Lower leg skin (tissue), 4 donors: ENCODE measurements around the gene PBX1. TPM values are rescaled to one million over a fixed set of nuclear protein-coding genes. Genes with fewer than 3 reads are reported as not detected.

ENCODE experiments used
- DNase-seq, 2 donors: peaks; one replicate each; pipeline ENCODE4 v3.0.0-alpha.2; 2019; ENCODE audit warnings: low spot score in 2 of 2
- H3K4me3 ChIP-seq: fragments of 200-600 bp; sonication (generic); 2 replicates; pipeline ENCODE4 v1.5.1; 2017; ENCODE audit warnings: mild to moderate bottlenecking, low read depth; ENCODE audit not compliant: poor library complexity, severe bottlenecking
- POLR2A ChIP-seq, 2 donors: fragments of 450-650 bp; IDR thresholded peaks; one replicate each; pipeline ENCODE4 v1.6.1; 2016 to 2017; ENCODE audit warnings: antibody characterized with exemption in 2 of 2, mild to moderate bottlenecking in 1 of 2, moderate library complexity in 1 of 2
- WGBS, 2 donors: methylation state at CpG; one replicate each; pipeline ENCODE4 v1.1.5; 2018; 5-methylcytosine and 5-hydroxymethylcytosine counted together
- intact Hi-C: fragments of 100-400 bp; cut with DNase I; formaldehyde crosslinking; loops from one replicate; pipeline ENCODE4 v1.15.0; 2023; ENCODE audit warnings: low total_unique reads
- total RNA-seq, 4 donors: library from RNA; depleted of rRNA; stranded (reverse); fragments of >200 nt; gene quantifications; one replicate each; pipeline ENCODE4 v1.1.0, GENCODE V29; 2016
- TF ChIP-seq, protein P1 (sequence below), 3 donors: fragments of 450-650 bp; IDR thresholded peaks; one replicate each; pipeline ENCODE4 v1.5.1; 2016; ENCODE audit warnings: antibody characterized with exemption in 3 of 3, mild to moderate bottlenecking in 3 of 3, moderate library complexity in 2 of 3

Gene PBX1
- total RNA-seq, 4 donors from 2014 or later: 10.0 to 24.1 (median 15.4) TPM

DNA sequence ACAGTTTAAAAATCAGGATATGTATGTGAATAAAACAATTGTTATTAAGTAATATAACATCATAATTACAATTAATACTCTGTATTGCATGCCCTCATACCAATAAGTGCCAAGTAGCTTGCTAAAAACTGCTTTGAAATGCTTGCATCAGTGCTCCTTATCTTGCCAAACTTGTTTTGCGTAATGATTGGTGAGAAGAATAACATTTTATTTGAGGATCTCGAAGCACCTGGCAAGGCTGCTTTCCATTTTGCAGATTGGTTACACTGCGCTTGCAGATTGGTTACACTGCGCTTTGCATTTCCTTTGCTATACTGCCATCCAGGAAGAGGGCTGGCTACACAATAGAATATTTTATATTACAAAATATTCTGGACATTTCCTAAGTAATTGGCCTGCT lies 1.7 kb upstream of the PBX1 start:
- TF ChIP-seq, protein P1, sequence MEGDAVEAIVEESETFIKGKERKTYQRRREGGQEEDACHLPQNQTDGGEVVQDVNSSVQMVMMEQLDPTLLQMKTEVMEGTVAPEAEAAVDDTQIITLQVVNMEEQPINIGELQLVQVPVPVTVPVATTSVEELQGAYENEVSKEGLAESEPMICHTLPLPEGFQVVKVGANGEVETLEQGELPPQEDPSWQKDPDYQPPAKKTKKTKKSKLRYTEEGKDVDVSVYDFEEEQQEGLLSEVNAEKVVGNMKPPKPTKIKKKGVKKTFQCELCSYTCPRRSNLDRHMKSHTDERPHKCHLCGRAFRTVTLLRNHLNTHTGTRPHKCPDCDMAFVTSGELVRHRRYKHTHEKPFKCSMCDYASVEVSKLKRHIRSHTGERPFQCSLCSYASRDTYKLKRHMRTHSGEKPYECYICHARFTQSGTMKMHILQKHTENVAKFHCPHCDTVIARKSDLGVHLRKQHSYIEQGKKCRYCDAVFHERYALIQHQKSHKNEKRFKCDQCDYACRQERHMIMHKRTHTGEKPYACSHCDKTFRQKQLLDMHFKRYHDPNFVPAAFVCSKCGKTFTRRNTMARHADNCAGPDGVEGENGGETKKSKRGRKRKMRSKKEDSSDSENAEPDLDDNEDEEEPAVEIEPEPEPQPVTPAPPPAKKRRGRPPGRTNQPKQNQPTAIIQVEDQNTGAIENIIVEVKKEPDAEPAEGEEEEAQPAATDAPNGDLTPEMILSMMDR (IDR thresholded peaks at IDR 0.05): no peak
- no peak for TF ChIP-seq POLR2A (IDR thresholded peaks at IDR 0.05)
- DNase-seq: no peak
- WGBS, 2 donors: 47 to 72% methylated on average over 4 of the region's 4 CpGs
- intact Hi-C loops: no loop called here
- no peak overlapping the region for H3K4me3 ChIP-seq

DNA sequence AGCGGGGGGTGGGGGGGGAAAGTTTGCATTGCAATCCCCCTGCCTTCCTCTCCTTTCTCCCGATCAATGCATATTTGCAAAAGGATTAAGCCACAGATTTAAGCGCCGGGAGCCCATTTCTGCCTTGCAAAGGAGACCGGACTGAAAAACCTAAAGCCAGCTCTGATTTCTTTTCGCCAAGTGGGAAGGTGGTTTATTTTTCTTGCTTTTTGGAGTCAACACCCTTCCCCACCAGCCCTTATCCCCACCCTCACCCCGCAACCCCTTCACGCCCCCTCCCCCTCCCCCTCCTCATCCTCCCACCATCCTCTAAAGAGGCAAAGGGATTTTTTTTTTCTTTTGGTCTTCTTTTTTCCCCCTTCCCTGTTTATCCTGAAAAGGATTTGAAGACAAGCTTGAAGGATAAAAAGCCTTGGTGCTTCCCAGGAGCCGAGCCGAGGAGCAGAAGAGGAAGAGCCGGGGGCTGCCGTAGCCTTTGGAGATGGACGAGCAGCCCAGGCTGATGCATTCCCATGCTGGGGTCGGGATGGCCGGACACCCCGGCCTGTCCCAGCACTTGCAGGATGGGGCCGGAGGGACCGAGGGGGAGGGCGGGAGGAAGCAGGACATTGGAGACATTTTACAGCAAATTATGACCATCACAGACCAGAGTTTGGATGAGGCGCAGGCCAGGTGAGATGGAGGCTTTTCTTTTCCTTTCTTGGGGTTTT lies 513 bp downstream of the PBX1 start:
- TF ChIP-seq POLR2A (IDR thresholded peaks at IDR 0.05): no peak
- TF ChIP-seq, protein P1 (IDR thresholded peaks at IDR 0.05): no peak
- intact Hi-C loops: no loop called here
- peak overlapping the region; percentile 52 for H3K4me3 ChIP-seq
- peak; percentile 22 to 88 for DNase-seq
- 1% methylated on average over 19 to 20 of the region's 20 CpGs for WGBS, 2 donors

DNA sequence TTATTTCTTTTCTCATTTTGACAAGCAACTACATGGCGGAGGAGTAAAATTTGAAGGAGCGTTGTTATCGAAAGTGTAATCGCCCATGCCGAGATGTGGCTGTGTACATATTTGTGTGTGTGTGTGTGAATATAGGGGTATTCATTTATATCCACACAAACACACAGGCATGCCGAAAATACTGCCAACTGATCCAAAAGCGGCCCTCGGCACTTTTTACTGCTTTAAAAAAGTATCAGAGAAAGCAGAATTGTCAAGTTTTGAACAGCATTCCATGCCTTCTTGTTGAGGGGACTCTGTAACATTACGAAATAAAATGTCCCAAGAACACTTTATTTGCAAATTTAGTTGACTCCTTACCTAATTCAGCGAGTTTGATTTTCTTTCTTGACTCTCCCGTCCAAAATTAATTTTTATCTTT lies 1.1 kb downstream of the PBX1 start:
- TF ChIP-seq, protein P1 (IDR thresholded peaks at IDR 0.05): no peak
- WGBS, 2 donors: 2 to 7% methylated on average over 11 of the region's 11 CpGs
- DNase-seq: no peak
- H3K4me3 ChIP-seq: peak overlapping the region; percentile 52
- intact Hi-C loops: no loop called here

DNA sequence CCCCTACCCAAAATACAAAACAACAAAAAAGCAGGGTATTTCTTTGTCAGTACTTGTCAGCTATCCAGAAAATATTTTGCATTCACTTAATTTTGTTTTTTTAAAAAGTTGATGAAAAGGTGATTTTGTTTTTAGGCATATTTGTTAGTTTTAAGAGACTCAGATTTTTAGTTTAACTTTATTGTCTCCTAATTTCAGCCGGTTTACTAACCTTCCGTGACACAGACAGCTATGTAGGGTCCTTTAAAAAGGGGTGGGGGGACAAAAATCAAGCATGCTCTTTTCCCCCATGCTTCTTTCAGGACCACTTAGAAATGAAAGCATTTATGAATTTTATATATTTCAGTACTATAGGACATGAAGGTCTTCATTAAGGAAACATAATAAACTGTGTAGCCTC lies 1.6 kb downstream of the PBX1 start:
- no peak for TF ChIP-seq POLR2A (IDR thresholded peaks at IDR 0.05)
- TF ChIP-seq, protein P1 (IDR thresholded peaks at IDR 0.05): no peak
- DNase-seq: no peak
- H3K4me3 ChIP-seq: peak overlapping the region; percentile 52
- WGBS, 2 donors: 6 to 14% methylated on average over 2 of the region's 2 CpGs
- intact Hi-C loops: no loop called here

DNA sequence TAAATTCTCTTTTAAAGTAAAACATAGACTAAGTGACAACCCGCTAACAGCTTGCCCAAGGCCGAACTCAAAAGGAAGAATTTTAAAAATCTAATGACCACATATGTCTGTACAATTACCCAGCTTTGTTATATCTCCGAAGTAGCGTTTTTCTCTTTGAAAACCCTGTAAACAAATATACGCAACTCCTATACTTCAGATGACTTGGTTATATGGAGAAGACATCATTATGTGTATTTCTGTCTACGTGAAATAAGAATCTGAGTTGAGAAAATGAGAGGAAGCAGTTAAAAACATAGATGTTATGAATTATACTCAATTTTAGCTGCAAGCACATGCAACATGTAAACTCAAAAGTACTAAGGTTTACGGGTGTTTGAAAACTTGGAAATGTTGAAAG lies 2.0 kb downstream of the PBX1 start:
- no peak for TF ChIP-seq POLR2A (IDR thresholded peaks at IDR 0.05)
- TF ChIP-seq, protein P1 (IDR thresholded peaks at IDR 0.05): no peak
- H3K4me3 ChIP-seq: peak overlapping the region; percentile 52
- 5 to 8% methylated on average over 7 of the region's 7 CpGs for WGBS, 2 donors
- DNase-seq: no peak
- intact Hi-C loops: no loop called here

DNA sequence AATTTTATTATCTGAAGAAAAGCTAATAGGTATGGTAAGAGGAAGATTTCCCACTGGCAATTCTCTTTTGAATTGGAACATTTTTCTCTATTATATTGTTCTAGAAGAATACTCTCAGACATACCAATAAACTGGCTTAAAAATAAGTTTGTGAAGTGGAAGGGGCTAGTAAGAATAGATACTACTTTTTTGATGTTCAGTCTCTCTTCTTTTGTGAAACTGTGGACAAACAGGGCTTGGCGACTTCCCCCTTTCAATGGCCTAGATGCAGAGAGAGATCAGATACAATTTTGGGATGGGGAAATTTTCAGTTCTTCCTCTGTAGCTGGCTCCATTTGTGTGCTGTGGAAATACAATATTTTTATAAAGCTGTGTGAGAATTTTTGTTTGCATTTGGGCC lies 2.5 kb downstream of the PBX1 start:
- WGBS, 2 donors: 17% methylated on average over 1 of the region's 1 CpG
- H3K4me3 ChIP-seq: no peak overlapping the region
- TF ChIP-seq, protein P1 (IDR thresholded peaks at IDR 0.05): no peak
- TF ChIP-seq POLR2A (IDR thresholded peaks at IDR 0.05): no peak
- intact Hi-C loops: no loop called here
- DNase-seq: no peak
